Measurements from ENCODE around the gene SNAP47.

GRCh38 chr1:227739636-227740035 lies 4.4 kb downstream of the SNAP47 start:
- TF ChIP-seq GATA3 (IDR thresholded peaks at IDR 0.05; ENCODE audit: low read depth, low read length) (no peak), GATA2 (IDR thresholded peaks at IDR 0.05; ENCODE audit: low read depth, low read length) (no peak)

Data from SH-SY5Y (cell line).